Activated CD8-positive, alpha-beta memory T cell treated with anti-CD3 and anti-CD28 coated beads, Interleukin-2, amount 50 U/mL, for 48 hours (primary cell): Measurements from ENCODE around the gene TLE5.
A peak's percentile ranks its signal among the peaks of the same experiment; 100 is the strongest.
"Not testable (repeated sequence)": the region's sequence is repeated elsewhere in the genome, so short reads cannot be mapped to it uniquely, and the experiment has no call there.

Experiments used
- DNase-seq: peaks from one replicate; pipeline ENCODE4 v3.0.0-alpha.2; 2020

The TLE5 gene

DNA sequence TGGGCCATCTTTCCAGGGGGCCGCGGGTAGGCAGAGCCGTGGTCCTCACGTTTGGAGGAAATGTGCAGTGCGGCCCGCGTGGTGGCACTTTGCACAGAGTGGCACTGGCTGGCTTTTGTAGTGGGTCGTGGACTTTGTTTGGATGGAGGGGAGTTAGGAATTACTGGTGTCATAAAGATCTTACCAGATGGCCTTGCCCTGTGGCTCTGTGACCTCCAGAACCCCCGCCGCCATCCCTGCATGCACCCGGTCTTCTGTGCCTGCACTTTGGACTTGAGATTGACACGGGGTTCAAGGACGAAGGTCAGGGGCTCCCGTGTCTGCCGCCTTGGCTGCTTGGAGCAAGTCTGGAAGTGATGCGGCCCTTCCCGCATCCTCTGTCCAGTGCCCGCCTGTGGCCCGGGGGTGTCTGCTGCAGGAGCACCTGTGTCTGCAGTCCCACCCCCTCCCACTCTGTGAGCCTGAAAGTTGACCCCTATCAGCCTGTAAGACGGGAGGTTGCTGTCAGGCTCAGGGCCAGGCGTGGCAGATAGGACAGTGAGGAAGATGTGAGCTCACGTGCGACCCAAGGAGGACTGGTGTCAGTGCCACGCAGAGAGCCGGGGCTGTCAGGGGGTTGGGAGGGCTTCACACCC is 34.1 kb upstream of the TLE5 start:
- no peak for DNase-seq

DNA sequence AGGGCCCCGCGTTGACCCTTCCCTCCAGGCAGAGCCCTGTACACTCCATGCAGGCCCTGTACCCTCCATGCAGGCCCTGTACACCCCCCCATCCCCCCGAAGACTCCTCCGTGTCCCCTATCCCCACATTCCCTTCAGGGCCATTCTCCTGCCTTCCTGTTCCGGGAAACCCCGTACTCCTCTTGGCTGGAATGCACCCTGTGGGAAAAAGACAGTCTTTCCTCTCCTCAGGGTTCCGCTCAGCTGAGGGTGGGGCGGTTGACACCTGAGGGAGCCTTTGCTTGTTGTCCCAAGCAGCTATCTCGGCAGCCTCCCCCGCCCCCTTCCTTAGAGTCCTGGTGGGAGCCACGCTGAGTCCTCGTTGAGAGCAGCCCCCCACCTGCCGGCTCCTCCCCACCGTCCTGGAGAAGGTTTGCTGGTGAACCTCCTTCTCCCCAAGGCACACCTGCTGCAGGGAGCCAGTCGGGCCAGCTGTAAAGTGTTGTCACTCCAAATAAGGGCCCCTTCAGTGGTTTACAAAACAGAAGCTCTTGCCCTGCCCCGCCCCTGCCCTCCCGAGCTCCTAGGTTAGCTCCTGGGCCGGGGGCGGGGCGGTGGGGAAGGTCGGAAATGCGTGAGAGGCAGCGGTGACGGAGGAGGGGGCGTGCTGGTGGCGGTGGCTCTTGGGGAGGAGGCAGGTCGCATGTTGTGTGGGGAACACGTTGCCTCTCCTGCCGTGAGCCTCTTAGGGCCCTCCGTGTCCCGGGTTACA is 33.3 kb upstream of the TLE5 start:
- DNase-seq, result peak; percentile 63

DNA sequence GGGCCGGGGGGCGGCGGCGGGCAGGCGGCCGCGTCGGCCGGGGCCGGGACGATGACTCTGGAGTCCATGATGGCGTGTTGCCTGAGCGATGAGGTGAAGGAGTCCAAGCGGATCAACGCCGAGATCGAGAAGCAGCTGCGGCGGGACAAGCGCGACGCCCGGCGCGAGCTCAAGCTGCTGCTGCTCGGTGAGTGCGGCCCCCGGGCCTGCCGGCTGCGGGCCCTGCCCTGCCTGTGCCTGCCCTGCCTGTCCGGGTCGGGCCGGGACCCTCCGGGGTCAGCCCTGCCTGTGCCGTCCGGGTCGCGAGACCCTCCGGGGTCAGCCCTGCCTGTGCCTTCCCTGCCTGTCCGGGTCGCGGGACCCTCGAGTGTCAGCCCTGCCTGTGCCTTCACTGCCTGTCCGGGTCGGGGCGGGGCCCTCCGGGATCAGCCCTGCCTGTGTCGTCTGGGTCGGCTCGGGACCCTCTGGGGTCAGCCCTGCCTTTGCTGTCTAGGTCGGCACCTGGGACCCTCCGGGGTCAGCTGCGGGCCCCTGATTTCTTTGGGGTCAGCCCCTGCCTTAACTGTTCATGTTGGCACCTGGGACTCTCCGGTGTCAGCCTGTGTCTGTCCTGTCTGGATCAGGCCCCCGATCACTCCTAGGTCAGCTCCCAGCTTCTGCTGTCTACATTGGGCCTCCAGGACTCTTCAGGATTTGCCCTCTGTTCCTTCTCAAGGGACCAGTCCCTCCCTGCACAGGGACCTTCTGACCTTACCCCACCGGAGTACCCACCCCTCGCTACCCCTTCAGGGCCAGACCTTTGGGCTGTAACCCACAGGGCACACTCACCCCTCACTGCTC is 32.5 kb upstream of the TLE5 start:
- peak; percentile 68 for DNase-seq

DNA sequence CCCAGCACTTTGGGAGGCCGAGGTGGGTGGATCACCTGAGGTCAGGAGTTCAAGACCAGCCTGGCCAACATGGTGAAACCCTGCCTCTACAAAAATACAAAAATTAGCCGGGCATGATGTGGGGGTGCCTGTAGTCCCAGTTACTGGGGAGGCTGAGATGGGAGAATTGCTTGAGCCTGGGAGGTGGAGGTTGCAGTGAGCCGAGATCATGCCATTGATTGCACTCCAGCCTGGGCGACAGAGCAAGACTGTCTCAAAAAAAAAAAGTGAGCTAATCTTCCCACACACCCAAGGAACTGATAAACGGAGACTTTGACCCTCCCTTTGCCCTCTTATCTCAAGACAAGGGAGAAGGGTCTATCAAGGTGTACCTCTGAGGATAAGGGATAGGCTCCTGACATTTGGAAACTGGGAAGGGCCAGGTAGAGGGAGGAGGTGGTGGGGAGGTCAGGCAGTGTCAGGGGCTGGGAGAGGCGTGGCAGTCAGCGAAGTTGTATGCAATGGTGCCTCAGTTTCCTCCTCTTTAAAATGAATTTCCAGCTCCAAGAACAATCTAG is 27.1 kb upstream of the TLE5 start:
- not testable (repeated sequence) for DNase-seq

DNA sequence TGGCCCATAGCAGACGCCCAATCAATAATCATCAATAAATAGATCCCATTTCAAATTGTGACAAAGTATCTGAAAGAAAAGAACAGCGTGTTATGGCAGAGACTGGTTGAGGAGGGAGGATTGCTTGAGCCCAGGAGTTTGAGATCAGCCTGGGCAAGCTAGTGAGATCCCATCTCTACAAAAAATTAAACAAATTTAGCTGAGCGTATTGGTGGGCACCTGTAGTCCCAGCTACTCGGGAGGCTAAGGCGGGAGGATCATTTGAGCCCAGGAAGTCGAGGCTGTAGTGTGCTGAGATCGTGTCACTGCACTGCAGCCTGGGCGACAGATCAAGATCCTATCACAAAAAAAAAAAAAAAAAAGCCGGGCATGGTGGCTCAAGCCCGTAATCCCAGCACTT is 25.5 kb upstream of the TLE5 start:
- no peak for DNase-seq

GRCh38 chr19:3084943-3085342 is 22.6 kb upstream of the TLE5 start:
- DNase-seq, result no peak

DNA sequence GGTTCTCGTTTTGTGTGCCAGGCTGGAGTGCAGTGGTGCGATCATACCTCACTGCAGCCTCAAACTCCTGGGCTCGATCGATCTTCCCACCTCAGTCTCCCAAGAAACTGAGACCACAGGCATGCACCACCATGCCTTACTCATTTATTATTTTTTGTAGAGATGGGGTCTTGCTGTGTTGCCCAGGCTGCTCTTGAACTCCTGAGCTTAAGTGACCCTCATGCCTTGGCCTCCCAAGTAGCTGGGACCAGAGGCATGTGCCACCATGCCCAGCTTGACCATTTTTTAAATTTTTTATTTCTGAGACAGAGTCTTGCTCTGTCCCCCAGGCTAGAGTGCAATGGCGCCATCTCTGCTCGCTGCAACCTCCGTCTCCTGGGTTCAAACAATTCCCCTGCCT is 21.7 kb upstream of the TLE5 start:
- no peak for DNase-seq

GRCh38 chr19:3082331-3082730 is 20.0 kb upstream of the TLE5 start:
- no peak for DNase-seq

GRCh38 chr19:3080286-3080685 is 18.0 kb upstream of the TLE5 start:
- DNase-seq, result no peak

DNA sequence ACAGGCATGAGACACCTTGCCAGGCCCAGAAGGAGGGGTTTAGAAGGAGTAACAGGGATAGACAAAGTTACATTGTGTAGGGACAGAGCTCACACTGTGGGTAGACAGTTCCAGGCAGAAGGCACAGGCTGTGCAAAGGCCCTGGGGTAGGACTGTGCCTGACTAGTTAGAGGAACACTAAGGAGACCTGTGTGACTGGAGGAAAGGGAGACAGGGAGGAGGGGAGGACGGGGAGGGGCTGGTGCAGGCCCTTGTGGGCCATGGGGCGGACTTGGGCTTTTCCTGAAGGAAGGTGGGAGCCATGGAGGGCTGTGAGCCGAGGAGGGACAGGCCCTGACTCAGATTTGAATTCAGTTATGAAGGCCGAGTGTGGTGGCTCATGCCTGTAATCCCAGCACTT is 17.3 kb upstream of the TLE5 start:
- DNase-seq, result no peak

DNA sequence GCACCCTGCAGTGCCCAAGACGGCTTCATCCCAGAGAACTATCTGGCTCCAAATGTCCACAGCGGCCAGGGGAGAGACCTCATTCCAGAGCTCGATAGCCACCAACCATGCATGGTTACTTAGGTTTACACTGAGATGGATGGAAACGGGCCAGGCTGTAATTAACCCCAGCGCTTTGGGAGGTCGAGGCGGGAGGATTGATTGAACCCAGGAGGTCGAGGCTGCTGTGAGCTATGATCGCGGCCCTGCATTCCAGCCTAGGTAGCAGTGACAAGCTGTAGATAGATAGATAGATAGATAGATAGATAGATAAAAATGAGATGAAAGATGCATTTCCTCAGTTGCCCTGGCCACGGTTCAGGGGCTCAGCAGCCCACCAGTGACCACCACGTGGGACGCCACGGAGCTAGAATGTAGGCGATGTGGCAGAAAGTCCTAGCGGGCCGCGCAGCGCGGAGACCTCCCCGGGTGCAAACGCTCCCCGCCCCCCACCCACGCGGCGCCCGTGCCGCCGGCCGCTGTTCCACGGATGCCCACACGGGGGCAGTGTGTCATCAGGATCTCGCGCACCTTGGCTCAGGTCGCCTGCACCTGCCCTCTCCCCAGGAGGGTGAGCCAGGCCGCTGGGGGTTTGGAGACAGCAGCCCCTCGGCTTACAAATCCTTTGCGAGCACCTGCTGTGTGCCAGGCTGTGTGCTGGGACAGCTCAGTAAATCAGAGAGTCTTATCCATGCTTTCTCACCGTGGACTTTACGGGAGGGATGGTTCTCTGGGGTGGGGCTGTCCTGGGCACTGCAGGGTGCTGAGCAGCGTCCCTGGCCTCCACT is 13.5 kb upstream of the TLE5 start:
- DNase-seq, result peak; percentile 98

GRCh38 chr19:3073931-3074595 is 11.8 kb upstream of the TLE5 start:
- DNase-seq, result no peak

GRCh38 chr19:3073159-3073563 is 10.9 kb upstream of the TLE5 start:
- no peak for DNase-seq

DNA sequence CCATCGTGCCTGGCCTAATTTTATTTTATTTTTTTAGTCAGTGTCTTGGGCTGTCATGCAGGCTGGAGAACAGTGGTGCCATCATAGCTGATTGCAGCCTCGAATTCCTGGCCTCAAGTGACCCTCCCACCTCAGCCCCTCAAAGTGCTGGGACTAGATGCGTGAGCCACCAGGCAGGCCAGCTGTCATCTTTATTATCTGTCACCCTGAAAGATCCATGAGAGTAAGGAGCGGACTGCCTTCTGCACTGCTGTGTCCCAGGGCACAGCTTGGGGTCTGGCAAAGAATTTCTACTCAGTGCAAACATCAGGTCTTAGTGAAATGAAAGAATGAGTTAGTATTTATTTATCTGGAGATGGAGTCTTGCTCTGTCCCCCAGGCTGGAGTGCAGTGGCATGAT is 9.5 kb upstream of the TLE5 start:
- no peak for DNase-seq

GRCh38 chr19:3068071-3068470 is 5.8 kb upstream of the TLE5 start:
- no peak for DNase-seq

GRCh38 chr19:3067563-3067962 is 5.3 kb upstream of the TLE5 start:
- DNase-seq, result no peak

- DNase-seq, result no peak
Observed at GRCh38 chr19:3066482-3067049, 4.3 kb upstream of the TLE5 start.

- DNase-seq, result no peak
Observed at GRCh38 chr19:3065675-3066357, 3.5 kb upstream of the TLE5 start.

GRCh38 chr19:3064011-3064330 is 1.7 kb upstream of the TLE5 start:
- DNase-seq, result no peak

DNA sequence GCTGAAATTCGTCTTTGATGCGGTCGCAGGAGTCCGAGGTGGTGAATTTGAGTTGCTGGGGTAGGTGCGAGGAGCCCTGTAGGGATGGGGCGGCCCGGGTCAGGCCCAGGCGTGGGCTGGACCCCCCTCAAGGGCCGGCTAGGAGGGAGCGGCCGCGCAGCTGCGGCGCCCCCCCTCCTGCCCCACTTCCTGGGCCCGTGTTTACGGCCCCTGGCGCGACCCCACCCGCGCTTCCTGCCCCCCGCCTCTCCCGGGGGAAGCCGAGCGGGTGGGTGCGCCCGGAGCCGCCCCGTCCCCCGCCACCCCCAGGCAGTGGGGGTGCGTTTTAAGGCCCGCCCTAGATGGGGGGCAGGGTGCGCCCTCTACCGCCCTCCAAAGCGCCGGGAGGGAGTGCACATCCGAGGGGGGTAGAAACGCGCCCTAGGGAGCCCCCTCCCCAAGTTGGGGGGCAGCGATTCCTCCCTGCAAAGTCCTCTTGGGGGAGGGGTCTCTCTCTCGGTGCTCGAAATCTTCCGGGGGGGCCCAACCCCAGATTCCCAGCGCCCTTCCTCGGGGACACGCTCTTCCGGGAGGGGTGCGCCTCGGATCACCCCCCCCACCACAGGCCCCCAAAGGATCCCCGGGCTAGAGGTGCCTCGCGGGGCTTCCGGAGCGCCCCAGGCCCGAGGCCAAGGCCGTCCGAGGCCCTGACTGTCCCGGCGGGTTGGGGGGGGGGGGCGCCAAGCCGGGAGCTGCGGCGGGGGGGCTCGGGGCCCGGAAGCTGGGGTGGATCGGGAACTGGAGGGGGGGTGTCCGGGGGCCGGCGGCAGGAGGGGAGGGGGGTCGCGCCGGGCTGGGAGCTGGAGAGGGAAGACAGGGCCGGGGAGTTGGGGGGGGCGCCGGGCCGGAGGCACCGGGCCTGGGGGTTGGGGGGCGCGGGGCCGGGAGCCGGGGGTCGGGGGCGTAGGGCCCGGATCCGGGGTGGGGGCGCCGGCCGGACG is 823 bp downstream of the TLE5 start:
- peak; percentile 72 for DNase-seq
